HG03354 (cell line): ENCODE measurements around the gene SERP2.

Source experiments
- ATAC-seq: cut with Tn5 transposase; IDR thresholded peaks from one replicate; pipeline ENCODE4 v1.9.1; 2021; ENCODE audit warnings: mild to moderate bottlenecking; ENCODE audit not compliant: unreplicated experiment, poor library complexity, severe bottlenecking

SERP2 gene

GRCh38 chr13:44384778-44385177 lies 11.2 kb downstream of the SERP2 start:
- no peak for ATAC-seq

- ATAC-seq, result no peak
These were observed 11.8 kb downstream of the SERP2 start for GRCh38 chr13:44385401-44385800.

GRCh38 chr13:44385847-44386246 lies 12.2 kb downstream of the SERP2 start:
- ATAC-seq, result no peak

GRCh38 chr13:44386913-44387556 lies 13.4 kb downstream of the SERP2 start:
- no peak for ATAC-seq

- ATAC-seq, result no peak
These were observed 14.9 kb downstream of the SERP2 start for GRCh38 chr13:44388427-44389059.

- no peak for ATAC-seq
These were observed 15.5 kb downstream of the SERP2 start for GRCh38 chr13:44389060-44389666.

- no peak for ATAC-seq
These were observed 16.3 kb downstream of the SERP2 start for GRCh38 chr13:44389876-44390275.

- ATAC-seq, result no peak
These were observed 19.8 kb downstream of the SERP2 start for GRCh38 chr13:44393391-44393790.

- ATAC-seq, result no peak
These were observed 21.0 kb downstream of the SERP2 start for GRCh38 chr13:44394658-44395057.

GRCh38 chr13:44395976-44396694 lies 22.5 kb downstream of the SERP2 start:
- no peak for ATAC-seq

- ATAC-seq, result no peak
These were observed 23.3 kb downstream of the SERP2 start for GRCh38 chr13:44396701-44397580.

- ATAC-seq, result no peak
These were observed 24.2 kb downstream of the SERP2 start for GRCh38 chr13:44397766-44398223.

- no peak for ATAC-seq
These were observed 25.0 kb downstream of the SERP2 start for GRCh38 chr13:44398606-44399005.

- ATAC-seq, result no peak
These were observed 25.4 kb downstream of the SERP2 start for GRCh38 chr13:44399074-44399473.

- no peak for ATAC-seq
These were observed 27.1 kb downstream of the SERP2 start for GRCh38 chr13:44400736-44401135.

GRCh38 chr13:44401577-44401976 lies 28.0 kb downstream of the SERP2 start:
- no peak for ATAC-seq

GRCh38 chr13:44402899-44403445 lies 29.3 kb downstream of the SERP2 start:
- ATAC-seq, result no peak

- no peak for ATAC-seq
These were observed 29.9 kb downstream of the SERP2 start for GRCh38 chr13:44403461-44404056.
